ENCODE data around the gene PLB1.

DNA sequence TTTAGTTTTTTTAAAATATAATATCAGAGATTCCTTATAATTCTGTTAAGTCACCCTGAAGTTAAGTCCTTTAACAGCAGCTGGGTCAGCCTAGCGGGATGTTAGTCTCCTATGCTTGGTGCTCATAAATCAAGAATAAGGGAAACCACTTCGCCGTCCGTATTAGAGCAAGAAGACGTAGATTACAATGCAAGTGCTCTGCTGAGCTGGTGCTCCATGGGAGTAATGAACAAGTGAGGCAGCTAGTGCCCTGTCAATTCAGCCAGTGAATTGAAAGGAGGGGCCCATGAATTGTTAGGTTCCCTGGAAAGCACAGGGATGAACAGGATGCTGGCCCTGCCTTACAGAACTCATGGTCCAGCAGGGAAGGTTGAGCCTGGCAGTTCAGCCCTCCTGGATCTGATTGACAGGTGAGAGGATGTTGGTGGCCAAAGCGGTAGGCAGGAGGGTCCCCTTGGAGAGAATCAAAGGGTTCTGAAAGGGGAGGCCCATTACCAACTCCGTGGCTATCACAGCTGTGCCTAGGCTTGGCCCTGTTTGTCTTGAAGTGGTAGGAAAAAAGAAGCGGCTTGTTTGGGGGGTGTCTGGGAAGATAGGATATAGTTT, 30.8 kb downstream of the PLB1 start:
- TF ChIP-seq EZH2 (IDR thresholded peaks at IDR 0.05; ENCODE audit: low read length, unreplicated experiment) (no peak), EZH2phosphoT487 (IDR thresholded peaks at IDR 0.05; ENCODE audit: borderline replicate concordance, low read length) (no peak)
- TF ChIP-seq, protein P1, sequence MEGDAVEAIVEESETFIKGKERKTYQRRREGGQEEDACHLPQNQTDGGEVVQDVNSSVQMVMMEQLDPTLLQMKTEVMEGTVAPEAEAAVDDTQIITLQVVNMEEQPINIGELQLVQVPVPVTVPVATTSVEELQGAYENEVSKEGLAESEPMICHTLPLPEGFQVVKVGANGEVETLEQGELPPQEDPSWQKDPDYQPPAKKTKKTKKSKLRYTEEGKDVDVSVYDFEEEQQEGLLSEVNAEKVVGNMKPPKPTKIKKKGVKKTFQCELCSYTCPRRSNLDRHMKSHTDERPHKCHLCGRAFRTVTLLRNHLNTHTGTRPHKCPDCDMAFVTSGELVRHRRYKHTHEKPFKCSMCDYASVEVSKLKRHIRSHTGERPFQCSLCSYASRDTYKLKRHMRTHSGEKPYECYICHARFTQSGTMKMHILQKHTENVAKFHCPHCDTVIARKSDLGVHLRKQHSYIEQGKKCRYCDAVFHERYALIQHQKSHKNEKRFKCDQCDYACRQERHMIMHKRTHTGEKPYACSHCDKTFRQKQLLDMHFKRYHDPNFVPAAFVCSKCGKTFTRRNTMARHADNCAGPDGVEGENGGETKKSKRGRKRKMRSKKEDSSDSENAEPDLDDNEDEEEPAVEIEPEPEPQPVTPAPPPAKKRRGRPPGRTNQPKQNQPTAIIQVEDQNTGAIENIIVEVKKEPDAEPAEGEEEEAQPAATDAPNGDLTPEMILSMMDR (conservative IDR thresholded peaks at IDR 0.05; ENCODE audit: low read depth, low read length) = no peak
